NCI-H446 (cell line): ENCODE results near the gene CHCHD1.
"Not testable (repeated sequence)": the region's sequence is repeated elsewhere in the genome, so short reads cannot be mapped to it uniquely, and the experiment has no call there.

Experiments used
- DNase-seq, 2 experiments: peaks; one replicate each; lab custom pipeline; 2025; lab: John Stamatoyannopoulos, UW

Gene CHCHD1

GRCh38 chr10:73813333-73813732 is 31.5 kb downstream of the CHCHD1 start:
- no peak for DNase-seq

- DNase-seq = no peak
Measured at GRCh38 chr10:73814276-73814895, 32.5 kb downstream of the CHCHD1 start.

GRCh38 chr10:73814896-73815718 is 33.3 kb downstream of the CHCHD1 start:
- no peak for DNase-seq

- no peak for DNase-seq
Measured at GRCh38 chr10:73815719-73816030, 33.8 kb downstream of the CHCHD1 start.

- no peak for DNase-seq
Measured at GRCh38 chr10:73816917-73817729, 35.3 kb downstream of the CHCHD1 start.

- no peak for DNase-seq
Measured at GRCh38 chr10:73817826-73818225, 36.0 kb downstream of the CHCHD1 start.

GRCh38 chr10:73818402-73818801 is 36.6 kb downstream of the CHCHD1 start:
- no peak for DNase-seq

- DNase-seq = no peak
Measured at GRCh38 chr10:73819081-73819480, 37.2 kb downstream of the CHCHD1 start.

- DNase-seq = no peak
Measured at GRCh38 chr10:73819513-73820093, 37.8 kb downstream of the CHCHD1 start.

- DNase-seq = no peak
Measured at GRCh38 chr10:73823391-73823790, 41.5 kb downstream of the CHCHD1 start.

- DNase-seq = no peak
Measured at GRCh38 chr10:73824146-73824725, 42.4 kb downstream of the CHCHD1 start.

GRCh38 chr10:73827346-73828089 is 45.7 kb downstream of the CHCHD1 start:
- DNase-seq = no peak

GRCh38 chr10:73828161-73828560 is 46.3 kb downstream of the CHCHD1 start:
- DNase-seq = no peak

GRCh38 chr10:73829090-73829489 is 47.2 kb downstream of the CHCHD1 start:
- not testable (repeated sequence) for DNase-seq
